Stimulated activated CD4-positive, alpha-beta T cell treated with anti-CD3 and anti-CD28 coated beads, Interleukin-4, amount 100 ng/mL, for 24 hours (primary cell): ENCODE measurements around the gene SHTN1.

Experiments used
- DNase-seq: peaks from one replicate; pipeline ENCODE4 v3.0.0-alpha.2; 2020

Gene SHTN1

DNA sequence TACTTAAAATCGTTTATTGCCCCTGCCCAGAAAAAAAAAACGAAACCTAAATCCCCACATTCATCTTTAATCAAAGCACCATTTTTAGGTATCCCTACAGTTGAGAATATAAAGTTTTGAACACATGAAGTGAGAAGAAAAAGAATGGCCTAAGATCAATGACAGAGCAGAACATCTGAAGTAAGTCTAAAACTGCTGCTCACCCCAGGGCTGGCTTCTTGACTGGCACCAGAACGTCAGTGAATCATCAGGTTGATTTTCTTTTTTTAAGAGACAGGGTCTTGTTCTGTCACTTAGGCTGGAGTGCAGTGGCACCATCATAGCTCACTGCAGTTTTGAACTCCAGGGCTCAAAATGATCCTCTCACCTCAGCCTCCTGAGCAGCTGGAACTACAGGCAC is 24.9 kb downstream of the SHTN1 start:
- no peak for DNase-seq

GRCh38 chr10:116978901-116979300 is 26.1 kb downstream of the SHTN1 start:
- no peak for DNase-seq

DNA sequence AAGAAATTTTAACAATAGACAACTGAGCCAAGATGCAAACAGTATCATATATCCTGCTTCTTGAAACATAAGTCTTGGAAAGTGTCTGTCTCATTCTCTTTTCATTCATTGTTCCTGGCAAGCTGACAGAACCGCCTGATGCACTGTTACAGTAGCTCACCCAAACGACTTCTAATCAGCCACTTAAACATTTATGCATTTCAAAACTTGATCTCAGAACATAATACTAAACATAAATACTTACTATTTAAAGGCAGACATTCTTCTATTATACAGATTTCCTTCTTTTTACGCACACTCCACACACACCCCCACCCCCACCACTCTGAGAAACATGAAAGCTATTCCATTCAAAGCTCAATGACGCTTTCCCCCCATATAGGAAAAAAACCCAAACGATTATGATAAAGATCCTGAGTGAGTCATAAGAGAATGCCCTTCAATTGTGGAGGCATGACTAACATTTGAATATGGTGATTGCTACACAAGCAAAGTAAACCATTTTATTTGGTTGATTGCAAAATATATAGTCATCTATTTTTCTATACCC is 30.5 kb downstream of the SHTN1 start:
- DNase-seq: no peak

DNA sequence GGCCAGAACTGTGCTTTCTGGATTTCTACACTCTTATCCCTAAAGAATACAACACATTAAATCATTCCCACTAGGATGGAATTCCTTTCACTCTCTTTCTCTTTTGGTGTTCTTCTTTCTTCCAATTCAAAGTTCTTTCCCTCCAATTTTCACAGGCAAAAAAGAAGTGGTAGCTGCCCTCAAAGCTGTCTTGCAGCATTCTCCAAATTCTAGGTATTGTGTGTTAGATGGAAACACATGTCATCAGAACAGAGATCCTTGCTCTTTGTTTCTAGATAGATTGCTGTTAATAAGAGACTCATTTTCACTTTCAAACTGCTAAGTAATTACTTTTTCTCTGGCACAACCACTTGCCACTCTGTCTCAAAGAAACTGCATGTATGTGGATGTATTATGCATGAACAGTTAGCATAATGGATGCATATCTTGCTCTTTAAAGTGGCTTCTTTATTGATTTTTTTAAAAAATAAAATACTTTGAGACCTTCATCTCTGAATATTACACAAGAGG is 31.0 kb downstream of the SHTN1 start:
- DNase-seq: no peak

DNA sequence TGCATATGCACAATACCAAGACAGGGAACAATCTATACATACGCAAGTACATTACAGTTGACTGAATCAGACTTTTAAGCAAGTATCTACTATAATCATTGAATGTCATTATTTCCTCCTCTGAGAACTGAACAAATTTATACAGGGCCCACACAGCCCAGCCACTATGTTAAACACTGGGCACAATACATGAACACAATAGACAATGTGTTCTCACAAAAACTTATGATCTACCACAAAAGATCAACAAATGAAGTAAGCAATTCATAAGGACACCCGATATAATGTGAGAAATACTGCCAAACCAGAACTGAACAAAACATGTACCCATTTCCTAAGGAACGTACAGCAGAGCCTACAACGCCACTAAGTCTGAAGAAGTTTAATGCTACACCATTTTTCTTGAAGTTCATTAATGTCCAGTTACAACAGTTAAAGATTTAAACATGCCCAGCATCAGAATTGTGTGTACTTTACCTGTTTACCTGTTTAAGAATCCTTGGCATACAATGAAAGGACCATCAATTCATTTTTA is 31.5 kb downstream of the SHTN1 start:
- no peak for DNase-seq

- DNase-seq: no peak
Observed at GRCh38 chr10:116972131-116972530, 32.9 kb downstream of the SHTN1 start.

DNA sequence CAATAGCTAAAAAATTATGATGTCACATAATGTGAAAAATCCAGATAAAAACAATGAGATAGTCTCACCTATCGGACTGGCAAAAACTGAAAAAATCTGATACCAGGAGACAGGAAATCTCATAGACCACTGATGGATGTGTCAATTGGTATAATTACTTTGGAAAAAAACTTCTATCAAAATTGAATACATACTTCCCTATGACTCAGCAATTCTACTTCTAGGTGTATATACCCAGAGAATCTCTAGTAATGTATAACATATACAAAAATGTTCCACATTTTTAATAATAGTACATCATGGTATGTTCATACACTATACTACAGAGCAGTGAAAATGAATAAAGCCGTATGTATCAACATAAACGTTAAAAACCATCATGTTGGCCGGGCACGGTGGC is 34.9 kb downstream of the SHTN1 start:
- no peak for DNase-seq

GRCh38 chr10:116968331-116968730 is 36.7 kb downstream of the SHTN1 start:
- DNase-seq: no peak

- DNase-seq: no peak
Observed at GRCh38 chr10:116961406-116962251, 43.4 kb downstream of the SHTN1 start.

GRCh38 chr10:116960066-116960776 is 44.8 kb downstream of the SHTN1 start:
- no peak for DNase-seq

GRCh38 chr10:116952729-116953128 is 52.3 kb downstream of the SHTN1 start:
- DNase-seq: no peak

- no peak for DNase-seq
Observed at GRCh38 chr10:116948530-116948870, 56.5 kb downstream of the SHTN1 start.

GRCh38 chr10:116947841-116948529 is 57.0 kb downstream of the SHTN1 start:
- no peak for DNase-seq

DNA sequence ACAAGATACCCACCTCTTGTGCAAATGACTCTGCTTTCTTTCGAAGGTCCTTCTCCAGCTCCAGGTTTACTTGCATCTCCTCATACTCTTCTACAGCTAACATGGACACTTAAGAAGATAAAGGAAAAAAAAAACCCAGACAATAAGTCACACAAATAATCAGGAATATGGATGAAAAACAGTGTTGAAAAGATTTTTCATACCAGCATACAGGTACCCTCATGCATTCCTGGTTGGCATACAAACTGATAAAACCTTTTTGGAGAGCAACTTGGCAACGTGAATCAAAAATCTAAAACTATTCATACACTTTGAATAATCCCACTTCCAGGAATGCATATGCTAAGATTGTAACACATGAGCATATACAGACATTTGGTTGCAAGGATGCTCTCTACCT is 60.1 kb downstream of the SHTN1 start:
- DNase-seq: no peak

DNA sequence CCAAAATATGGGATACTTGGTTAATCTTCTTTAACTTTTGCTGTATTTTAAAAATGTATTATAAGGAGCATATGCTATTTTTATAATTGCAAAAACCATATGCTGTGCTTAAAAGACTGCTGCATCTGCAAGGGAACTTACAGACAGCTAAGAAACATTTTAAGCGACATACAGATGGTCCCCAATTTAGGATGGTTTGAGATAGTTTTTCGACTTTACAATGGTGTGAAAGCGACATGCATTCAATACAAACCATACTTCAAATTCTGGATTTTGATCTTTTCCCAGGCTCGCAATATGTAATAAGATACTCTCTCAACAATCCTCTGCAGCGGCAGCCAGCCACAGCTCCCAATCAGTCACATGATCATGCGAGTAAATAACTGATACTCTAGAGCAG is 73.2 kb downstream of the SHTN1 start:
- DNase-seq: no peak

DNA sequence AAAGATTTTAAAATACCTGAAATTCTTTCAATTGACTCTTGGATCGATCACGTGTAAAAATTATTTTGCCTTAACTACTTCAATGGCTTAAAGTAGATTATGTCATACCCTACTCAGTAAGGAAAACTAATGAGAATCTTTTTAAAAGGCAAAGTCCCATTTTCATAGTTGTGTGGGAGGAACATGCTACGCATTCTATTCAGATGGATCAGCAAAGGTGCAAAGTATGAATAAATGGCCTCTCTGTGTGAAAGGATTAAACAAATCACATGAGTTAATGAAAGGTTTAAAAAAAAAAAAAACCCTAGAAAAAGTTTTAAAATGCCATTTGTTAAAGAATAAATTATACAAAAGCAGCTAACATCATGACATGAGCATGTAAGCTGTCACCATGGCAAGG is 78.6 kb downstream of the SHTN1 start:
- DNase-seq: no peak

- DNase-seq: no peak
Observed at GRCh38 chr10:116925056-116925455, 79.9 kb downstream of the SHTN1 start.

DNA sequence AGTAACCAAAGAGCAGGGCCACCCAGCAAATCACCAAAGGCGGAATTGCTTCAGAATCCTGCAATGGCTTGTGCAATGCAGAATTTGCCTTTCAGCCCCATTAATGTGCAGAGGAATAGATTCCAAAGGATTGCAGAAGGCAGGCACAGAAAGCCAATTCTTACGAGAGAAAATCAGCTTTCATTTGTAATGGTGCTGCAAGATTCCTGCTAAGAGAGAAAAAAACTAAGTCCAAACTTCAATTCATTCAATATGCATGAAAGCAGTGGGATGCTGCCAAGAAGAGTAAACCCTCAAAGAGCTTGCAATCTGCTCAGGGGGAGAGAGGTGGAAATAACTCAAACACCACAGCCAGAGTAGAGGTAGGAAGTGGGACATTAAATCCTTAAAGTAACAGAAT is 85.3 kb downstream of the SHTN1 start:
- no peak for DNase-seq

DNA sequence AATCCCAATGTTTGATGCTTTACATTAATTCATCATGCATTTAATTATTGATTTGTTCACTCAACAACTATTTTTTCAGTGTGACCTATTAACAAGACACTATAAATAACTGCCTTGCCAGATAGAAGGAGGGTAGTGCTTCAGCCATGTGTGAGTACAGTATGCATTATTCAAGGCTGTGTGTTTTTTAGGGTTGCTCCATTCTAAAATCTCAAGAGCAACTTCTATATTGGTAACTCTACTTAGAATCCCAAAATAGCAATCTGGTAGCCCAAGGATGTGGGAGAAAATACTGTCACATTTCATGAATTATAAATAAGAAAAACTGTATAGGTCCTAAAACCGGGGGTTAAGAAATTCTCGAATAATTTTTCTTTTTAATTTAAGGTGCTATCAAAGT is 85.8 kb downstream of the SHTN1 start:
- DNase-seq: no peak

GRCh38 chr10:116918583-116918982 is 86.4 kb downstream of the SHTN1 start:
- DNase-seq: no peak

GRCh38 chr10:116917481-116917880 is 87.5 kb downstream of the SHTN1 start:
- no peak for DNase-seq

DNA sequence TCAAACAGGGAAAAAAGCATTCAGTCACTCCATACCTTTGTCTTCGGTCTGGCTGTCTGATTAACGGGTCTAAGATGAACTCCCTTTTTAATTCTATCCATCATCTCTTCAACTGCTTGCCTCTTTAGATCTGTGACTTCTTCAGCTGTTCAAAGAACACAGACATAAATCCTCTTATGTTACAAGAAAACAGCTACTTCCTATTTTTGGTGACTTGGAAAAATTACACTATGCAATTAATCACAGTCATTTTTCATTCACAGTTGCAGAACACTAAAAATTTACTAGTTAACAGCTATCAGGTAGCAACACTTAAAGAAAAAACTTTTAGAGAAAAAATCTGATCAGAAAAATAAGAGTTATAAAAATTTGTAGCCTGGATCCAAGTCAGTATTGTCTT is 89.6 kb downstream of the SHTN1 start:
- DNase-seq: no peak

- no peak for DNase-seq
Observed at GRCh38 chr10:116913695-116914094, 91.3 kb downstream of the SHTN1 start.
